Activated T-helper 17 cell treated with anti-CD3 and anti-CD28 coated beads, Interleukin-2, amount 50 U/mL, for 72 hours (primary cell): Measurements from ENCODE around the gene SCAND1. TPM values are rescaled to one million over a fixed set of nuclear protein-coding genes. Genes with fewer than 3 reads are reported as not detected.
"Not testable (repeated sequence)": the region's sequence is repeated elsewhere in the genome, so short reads cannot be mapped to it uniquely, and the experiment has no call there.

Experiments
- ATAC-seq: fragments of 150-1000 bp; cut with Tn5 transposase; replicated peaks from 2 replicates; pipeline ENCODE4 v1.10.0; 2021; ENCODE audit warnings: mild to moderate bottlenecking, moderate library complexity
- H3K27ac Mint-ChIP-seq: one replicate; pipeline ENCODE4 v1.8.0; 2022; ENCODE audit warnings: mixed read lengths
- H3K27me3 Mint-ChIP-seq: one replicate; pipeline ENCODE4 v1.8.0; 2022; ENCODE audit warnings: mixed read lengths
- H3K36me3 Mint-ChIP-seq: one replicate; pipeline ENCODE4 v1.8.0; 2022; ENCODE audit warnings: low read depth, mild to moderate bottlenecking, mixed read lengths
- H3K4me1 Mint-ChIP-seq: one replicate; pipeline ENCODE4 v1.8.0; 2022; ENCODE audit warnings: mixed read lengths
- H3K4me3 Mint-ChIP-seq: one replicate; pipeline ENCODE4 v1.8.0; 2022; ENCODE audit warnings: mild to moderate bottlenecking, mixed read lengths
- H3K9me3 Mint-ChIP-seq: one replicate; pipeline ENCODE4 v1.8.0; 2022; ENCODE audit warnings: mixed read lengths
- total RNA-seq, 2 donors: library from RNA; stranded (reverse); gene quantifications; one replicate each; pipeline ENCODE4 v1.2.3, GENCODE V29; 2022

Gene SCAND1
- total RNA-seq, 2 donors from 2014 or later, result 20.9 to 32.7 TPM

GRCh38 chr20:35975576-35976373, 21.5 kb upstream of the SCAND1 start:
- Mint-ChIP-seq H3K36me3 (no peaks in the 10 kb centered on the region), H3K27ac (no peak overlapping the region), H3K4me3 (no peak overlapping the region), H3K9me3 (no peaks in the 10 kb centered on the region), H3K4me1 (no peaks in the 10 kb centered on the region), H3K27me3 (no peaks in the 10 kb centered on the region)
- no peak for ATAC-seq

- H3K9me3 Mint-ChIP-seq, result no peaks in the 10 kb centered on the region
- no peaks in the 10 kb centered on the region for H3K27me3 Mint-ChIP-seq
- no peak overlapping the region for H3K27ac Mint-ChIP-seq
- no peaks in the 10 kb centered on the region for H3K36me3 Mint-ChIP-seq
- no peaks in the 10 kb centered on the region for H3K4me1 Mint-ChIP-seq
- no peak overlapping the region for H3K4me3 Mint-ChIP-seq
- no peak for ATAC-seq
Observed at GRCh38 chr20:35974256-35974655, 20.0 kb upstream of the SCAND1 start.

- H3K9me3 Mint-ChIP-seq, result no peaks in the 10 kb centered on the region
- no peaks in the 10 kb centered on the region for H3K36me3 Mint-ChIP-seq
- H3K27ac Mint-ChIP-seq, result no peak overlapping the region
- no peak overlapping the region for H3K4me3 Mint-ChIP-seq
- no peak for ATAC-seq
- H3K4me1 Mint-ChIP-seq, result no peaks in the 10 kb centered on the region
- no peaks in the 10 kb centered on the region for H3K27me3 Mint-ChIP-seq
Observed at GRCh38 chr20:35972462-35972861, 18.2 kb upstream of the SCAND1 start.

GRCh38 chr20:35971981-35972380, 17.7 kb upstream of the SCAND1 start:
- no peaks in the 10 kb centered on the region for H3K36me3 Mint-ChIP-seq
- H3K9me3 Mint-ChIP-seq, result no peaks in the 10 kb centered on the region
- no peaks in the 10 kb centered on the region for H3K27me3 Mint-ChIP-seq
- H3K4me1 Mint-ChIP-seq, result no peaks in the 10 kb centered on the region
- H3K4me3 Mint-ChIP-seq, result no peak overlapping the region
- no peak for ATAC-seq
- H3K27ac Mint-ChIP-seq, result no peak overlapping the region

GRCh38 chr20:35968930-35969329, 14.6 kb upstream of the SCAND1 start:
- H3K4me1 Mint-ChIP-seq, result no peaks in the 10 kb centered on the region
- no peaks in the 10 kb centered on the region for H3K9me3 Mint-ChIP-seq
- H3K36me3 Mint-ChIP-seq, result no peaks in the 10 kb centered on the region
- no peak for ATAC-seq
- H3K27ac Mint-ChIP-seq, result no peak overlapping the region
- H3K27me3 Mint-ChIP-seq, result no peaks in the 10 kb centered on the region
- H3K4me3 Mint-ChIP-seq, result no peak overlapping the region

- Mint-ChIP-seq H3K27ac (no peak within 1 kb of the TSS), H3K9me3 (no peaks in the 10 kb centered on the region), H3K27me3 (no peaks in the 10 kb centered on the region), H3K4me1 (no peaks in the 10 kb centered on the region), H3K4me3 (no peak within 1 kb of the TSS), H3K36me3 (no peaks in the 10 kb centered on the region)
- no peak for ATAC-seq
Observed at GRCh38 chr20:35967979-35968640, 13.8 kb upstream of the SCAND1 start, which contains the start of gene CNBD2. Gene CNBD2 (plus strand): TSS chr20:35968590. CDS start chr20:35968763, 173 bp downstream.

- H3K9me3 Mint-ChIP-seq, result no peaks in the 10 kb centered on the region
- H3K4me1 Mint-ChIP-seq, result no peaks in the 10 kb centered on the region
- no peaks in the 10 kb centered on the region for H3K36me3 Mint-ChIP-seq
- H3K27ac Mint-ChIP-seq, result no peak overlapping the region
- no peaks in the 10 kb centered on the region for H3K27me3 Mint-ChIP-seq
- ATAC-seq, result no peak
- H3K4me3 Mint-ChIP-seq, result no peak overlapping the region
Observed at GRCh38 chr20:35963878-35964277, 9.6 kb upstream of the SCAND1 start.

GRCh38 chr20:35959291-35959690, 5.0 kb upstream of the SCAND1 start:
- H3K27ac Mint-ChIP-seq, H3K27me3 Mint-ChIP-seq, H3K4me1 Mint-ChIP-seq, H3K36me3 Mint-ChIP-seq, ATAC-seq, H3K9me3 Mint-ChIP-seq, H3K4me3 Mint-ChIP-seq: not testable (repeated sequence)

- Mint-ChIP-seq H3K4me3 (no peak overlapping the region), H3K36me3 (peaks cover 23% of the 10 kb centered on the region)
- ATAC-seq, result no peak
Observed at GRCh38 chr20:35956616-35957015, 2.3 kb upstream of the SCAND1 start.

GRCh38 chr20:35954907-35955251, 577 bp upstream of the SCAND1 start:
- Mint-ChIP-seq H3K4me3 (peak overlapping the region; percentile 99), H3K36me3 (peaks cover 23% of the 10 kb centered on the region), H3K9me3 (no peaks in the 10 kb centered on the region), H3K4me1 (peaks cover 5% of the 10 kb centered on the region), H3K27ac (peak overlapping the region; percentile 99), H3K27me3 (no peaks in the 10 kb centered on the region)
- peak; percentile 2 for ATAC-seq

More at GRCh38 chr20:35956616-35957015, 2.3 kb upstream of the SCAND1 start:
- H3K27me3 Mint-ChIP-seq, result no peaks in the 10 kb centered on the region
- no peak overlapping the region for H3K27ac Mint-ChIP-seq
- peaks cover 5% of the 10 kb centered on the region for H3K4me1 Mint-ChIP-seq
- H3K9me3 Mint-ChIP-seq, result no peaks in the 10 kb centered on the region

GRCh38 chr20:35953387-35954199, 709 bp downstream of the SCAND1 start:
- Mint-ChIP-seq H3K27ac (peak overlapping the region; percentile 99), H3K36me3 (peaks cover 34% of the 10 kb centered on the region), H3K4me1 (peaks cover 5% of the 10 kb centered on the region), H3K9me3 (no peaks in the 10 kb centered on the region), H3K27me3 (no peaks in the 10 kb centered on the region), H3K4me3 (peak overlapping the region; percentile 99)
- peak; percentile 23 for ATAC-seq

GRCh38 chr20:35952480-35953386, 1.6 kb downstream of the SCAND1 start:
- Mint-ChIP-seq H3K4me1 (peaks cover 5% of the 10 kb centered on the region), H3K9me3 (no peaks in the 10 kb centered on the region), H3K36me3 (peaks cover 43% of the 10 kb centered on the region), H3K27ac (peak overlapping the region; percentile 99), H3K4me3 (peak overlapping the region; percentile 99), H3K27me3 (no peaks in the 10 kb centered on the region)
- ATAC-seq, result no peak

GRCh38 chr20:35952080-35952479, 2.2 kb downstream of the SCAND1 start:
- not testable (repeated sequence) for H3K9me3 Mint-ChIP-seq, ATAC-seq, H3K4me1 Mint-ChIP-seq, H3K27me3 Mint-ChIP-seq
- H3K27ac Mint-ChIP-seq, result peak overlapping the region; percentile 99
- H3K36me3 Mint-ChIP-seq, result peaks cover 49% of the 10 kb centered on the region
- H3K4me3 Mint-ChIP-seq, result peak overlapping the region; percentile 99

GRCh38 chr20:35950093-35950492, 4.2 kb downstream of the SCAND1 start:
- peaks cover 5% of the 10 kb centered on the region for H3K4me1 Mint-ChIP-seq
- H3K36me3 Mint-ChIP-seq, result peaks cover 57% of the 10 kb centered on the region
- no peak overlapping the region for H3K27ac Mint-ChIP-seq
- ATAC-seq, result no peak
- no peak overlapping the region for H3K4me3 Mint-ChIP-seq
- H3K27me3 Mint-ChIP-seq, result no peaks in the 10 kb centered on the region
- H3K9me3 Mint-ChIP-seq, result no peaks in the 10 kb centered on the region
